Neuronal stem cell (in vitro differentiated cells): ENCODE data around the gene GPR65.

ENCODE experiments used
- DNase-seq: peaks from one replicate; pipeline ENCODE4 v3.0.0-alpha.2; 2013; ENCODE audit warnings: low spot score
- H2AFZ ChIP-seq: one replicate; pipeline ENCODE4 v1.6.1; 2013; ENCODE audit warnings: mild to moderate bottlenecking, low read length, inconsistent platforms
- H2AK5ac ChIP-seq: 2 replicates; pipeline ENCODE4 v1.6.1; 2013; ENCODE audit warnings: low read depth, mild to moderate bottlenecking, inconsistent platforms, low read length, moderate library complexity, mixed read lengths
- H2BK120ac ChIP-seq: 2 replicates; pipeline ENCODE4 v1.6.1; 2013; ENCODE audit warnings: low read depth, mild to moderate bottlenecking, inconsistent platforms, low read length, moderate library complexity, mixed read lengths
- H2BK12ac ChIP-seq: one replicate; pipeline ENCODE4 v1.6.1; 2013; ENCODE audit warnings: low read length, inconsistent platforms
- H2BK15ac ChIP-seq: 2 replicates; pipeline ENCODE4 v1.6.1; 2013; ENCODE audit warnings: mild to moderate bottlenecking, low read length, inconsistent platforms, mixed read lengths
- H2BK5ac ChIP-seq: one replicate; pipeline ENCODE4 v1.6.1; 2013; ENCODE audit warnings: inconsistent platforms, mild to moderate bottlenecking, low read length, moderate library complexity
- H3K14ac ChIP-seq: one replicate; pipeline ENCODE4 v1.6.1; 2013; ENCODE audit warnings: low read length, inconsistent platforms
- H3K18ac ChIP-seq: 2 replicates; pipeline ENCODE4 v1.6.1; 2013; ENCODE audit warnings: low read length, inconsistent platforms
- H3K23ac ChIP-seq: 2 replicates; pipeline ENCODE4 v1.6.1; 2013; ENCODE audit warnings: low read depth, mild to moderate bottlenecking, mixed read lengths, low read length, inconsistent platforms; ENCODE audit not compliant: poor library complexity
- H3K27ac ChIP-seq: replicated peaks from 3 replicates; pipeline ENCODE4 v1.5.1; 2013; ENCODE audit warnings: low read length, inconsistent platforms
- H3K27me3 ChIP-seq, 3 experiments: 2 replicates each; pipeline ENCODE4 v1.6.1; 2013; ENCODE audit warnings: low read length in 3 of 3, mild to moderate bottlenecking in 2 of 3, inconsistent platforms in 1 of 3, low read depth in 1 of 3, mixed read lengths in 1 of 3, moderate library complexity in 1 of 3; ENCODE audit not compliant: control insufficient read depth in 3 of 3, insufficient read depth in 3 of 3
- H3K36me3 ChIP-seq, 2 donors: replicated peaks in 1 of 2; 2 replicates each; pipeline ENCODE4 v1.6.1; 2013; ENCODE audit warnings: low read length in 2 of 2; ENCODE audit not compliant: control insufficient read depth in 2 of 2, insufficient read depth in 2 of 2
- H3K4ac ChIP-seq: 2 replicates; pipeline ENCODE4 v1.6.1; 2013; ENCODE audit warnings: inconsistent platforms, mild to moderate bottlenecking, low read length, moderate library complexity
- H3K4me1 ChIP-seq, 2 donors: 1 replicate in 1 of 2; 2 replicates in 1 of 2; pipeline ENCODE4 v1.6.1; 2013; ENCODE audit warnings: low read length in 2 of 2, low read depth in 1 of 2; ENCODE audit not compliant: control insufficient read depth in 2 of 2, insufficient read depth in 1 of 2
- H3K4me2 ChIP-seq: one replicate; pipeline ENCODE4 v1.6.1; 2013; ENCODE audit warnings: mild to moderate bottlenecking, low read length, inconsistent platforms; ENCODE audit not compliant: insufficient read depth, poor library complexity, severe bottlenecking
- H3K4me3 ChIP-seq, 2 donors: 2 replicates each; pipeline ENCODE4 v1.5.1; 2013; ENCODE audit warnings: low read length in 2 of 2, mild to moderate bottlenecking in 2 of 2, inconsistent platforms in 1 of 2, moderate library complexity in 1 of 2
- H3K79me1 ChIP-seq: one replicate; pipeline ENCODE4 v1.6.1; 2013; ENCODE audit warnings: low read depth, mild to moderate bottlenecking, inconsistent platforms, low read length, moderate library complexity
- H3K9ac ChIP-seq: one replicate; pipeline ENCODE4 v1.6.1; 2013; ENCODE audit warnings: mild to moderate bottlenecking, low read depth, low read length, inconsistent platforms; ENCODE audit not compliant: poor library complexity
- H3K9me3 ChIP-seq, 2 donors: replicated peaks in 1 of 2; 2 replicates each; pipeline versions ENCODE3 to v1.6.1; 2013; ENCODE audit warnings: low read length in 2 of 2, mild to moderate bottlenecking in 2 of 2, inconsistent platforms in 1 of 2, low read depth in 1 of 2, mixed read lengths in 1 of 2, moderate library complexity in 1 of 2; ENCODE audit not compliant: control insufficient read depth in 2 of 2, insufficient read depth in 1 of 2
- H4K8ac ChIP-seq: one replicate; pipeline ENCODE4 v1.6.1; 2013; ENCODE audit warnings: low read depth, mild to moderate bottlenecking, inconsistent platforms, low read length, moderate library complexity
- H4K91ac ChIP-seq: one replicate; pipeline ENCODE4 v1.6.1; 2013; ENCODE audit warnings: low read length, low read depth, mild to moderate bottlenecking, inconsistent platforms; ENCODE audit not compliant: poor library complexity
- WGBS, 2 donors: extraction: QIAGEN DNeasy Blood & Tissue Kit; methylation state at CpG; one replicate each; pipeline ENCODE4 v1.1.7; 2013; ENCODE audit warnings: missing lambda C conversion rate in 2 of 2, mixed read lengths in 1 of 2; ENCODE audit not compliant: insufficient read length in 2 of 2, insufficient replicate concordance in 1 of 2; ENCODE audit errors: extremely low coverage in 2 of 2; 5-methylcytosine and 5-hydroxymethylcytosine counted together

GPR65 gene

DNA sequence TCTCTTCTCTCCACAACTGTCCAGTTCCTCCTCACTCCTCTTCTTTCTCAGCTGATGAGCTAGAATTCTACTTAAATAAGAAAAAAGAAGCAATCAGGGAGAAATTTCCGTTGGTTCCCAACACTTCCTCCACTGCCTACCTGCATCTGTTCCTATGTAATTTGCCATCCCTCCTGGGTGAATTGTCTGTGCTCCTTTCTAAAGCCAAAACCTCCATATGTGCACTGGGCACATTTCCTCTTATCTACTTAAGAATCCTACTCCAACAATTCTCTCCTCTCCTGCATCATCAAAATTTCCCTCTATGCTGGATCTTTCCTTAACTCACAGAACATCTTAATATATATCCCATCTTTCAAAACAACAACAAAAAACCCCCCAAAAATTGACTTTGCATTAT is 35.2 kb downstream of the GPR65 start:
- WGBS, 2 donors = no CpG with 5 or more reads among the region's 1 CpG

DNA sequence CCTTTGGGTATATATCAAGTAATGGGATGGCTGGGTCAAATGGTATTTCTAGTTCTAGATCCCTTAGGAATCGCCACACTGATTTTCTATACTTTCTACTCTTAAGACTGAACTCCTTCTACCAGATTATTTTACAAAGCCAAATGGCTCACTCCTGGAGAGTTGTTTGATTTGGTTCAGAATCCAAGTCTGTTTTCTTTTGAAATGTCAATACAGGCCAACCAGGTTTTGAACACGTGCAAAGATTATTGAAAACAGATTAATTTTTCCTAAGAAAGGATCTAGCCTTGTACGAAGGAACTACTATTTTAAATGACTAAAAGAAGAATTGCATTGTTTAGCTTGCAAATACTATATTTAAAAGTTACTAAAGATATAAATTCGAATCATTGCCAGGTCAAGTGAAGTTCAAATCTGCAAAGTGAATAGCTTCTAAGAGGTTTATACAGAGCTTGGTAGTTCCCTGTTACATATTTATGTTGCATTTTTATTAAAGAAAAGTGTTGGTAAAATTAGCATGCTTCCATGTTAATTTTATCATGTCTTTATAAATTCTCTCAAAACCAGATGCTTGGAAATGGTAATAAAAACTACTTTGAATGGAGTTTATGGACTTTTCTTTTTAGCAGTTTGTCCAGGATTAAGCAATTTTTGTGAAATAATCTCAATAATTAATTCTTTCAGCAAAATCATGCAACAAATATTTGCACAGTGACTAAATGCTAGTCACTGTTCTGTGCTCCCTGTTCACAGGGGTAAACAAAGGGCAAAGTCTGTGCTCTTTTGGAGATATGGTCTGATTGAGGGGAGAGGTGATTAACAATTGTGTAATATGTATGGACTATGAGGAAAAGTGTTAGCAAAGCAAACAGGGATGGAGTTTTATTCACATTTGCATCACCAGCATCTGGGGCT is 38.9 kb downstream of the GPR65 start:
- H3K4ac ChIP-seq = no peak overlapping the region
- H3K4me1 ChIP-seq = peaks cover 0 to 2% of the 10 kb centered on the region in 2 donors
- H3K14ac ChIP-seq = no peak overlapping the region
- H2BK120ac ChIP-seq = no peak overlapping the region
- no peak overlapping the region for H2AFZ ChIP-seq
- no peak overlapping the region for H4K8ac ChIP-seq
- H3K79me1 ChIP-seq = no peaks in the 10 kb centered on the region
- no peak overlapping the region for H3K9ac ChIP-seq
- H2BK5ac ChIP-seq = no peak overlapping the region
- H3K27ac ChIP-seq = no peak overlapping the region
- H2BK15ac ChIP-seq = no peak overlapping the region
- DNase-seq = no peak
- H3K18ac ChIP-seq = no peak overlapping the region
- H3K4me3 ChIP-seq = no peak overlapping the region
- no peak overlapping the region for H2AK5ac ChIP-seq
- H3K36me3 ChIP-seq = no peaks in the 10 kb centered on the region
- no CpG with 5 or more reads among the region's 4 CpGs for WGBS, 2 donors
- H3K27me3 ChIP-seq = no peaks in the 10 kb centered on the region
- H4K91ac ChIP-seq = no peak overlapping the region
- H2BK12ac ChIP-seq = no peak overlapping the region
- no peaks in the 10 kb centered on the region for H3K9me3 ChIP-seq
- H3K23ac ChIP-seq = no peak overlapping the region
- H3K4me2 ChIP-seq = no peak overlapping the region

More for the DNA sequence above, 35.2 kb downstream of the GPR65 start:
- no peaks in the 10 kb centered on the region for H3K79me1 ChIP-seq
- no peak overlapping the region for H3K14ac ChIP-seq
- H3K9ac ChIP-seq = no peak overlapping the region
- no peaks in the 10 kb centered on the region for H3K36me3 ChIP-seq
- peaks cover 2 to 8% of the 10 kb centered on the region in 2 donors for H3K4me1 ChIP-seq
- H2AK5ac ChIP-seq = no peak overlapping the region
- H2BK15ac ChIP-seq = no peak overlapping the region
- H3K27me3 ChIP-seq = no peaks in the 10 kb centered on the region
- no peak overlapping the region for H4K8ac ChIP-seq
- no peak overlapping the region for H3K4me2 ChIP-seq
- no peak overlapping the region for H2BK12ac ChIP-seq
- H2AFZ ChIP-seq = no peak overlapping the region
- H3K9me3 ChIP-seq = no peaks in the 10 kb centered on the region
- no peak overlapping the region for H3K23ac ChIP-seq
- DNase-seq = no peak
- no peak overlapping the region for H3K18ac ChIP-seq
- H3K27ac ChIP-seq = no peak overlapping the region
- no peak overlapping the region for H2BK120ac ChIP-seq
- H4K91ac ChIP-seq = no peak overlapping the region
- no peak overlapping the region for H3K4me3 ChIP-seq
- no peak overlapping the region for H3K4ac ChIP-seq
- no peak overlapping the region for H2BK5ac ChIP-seq

DNA sequence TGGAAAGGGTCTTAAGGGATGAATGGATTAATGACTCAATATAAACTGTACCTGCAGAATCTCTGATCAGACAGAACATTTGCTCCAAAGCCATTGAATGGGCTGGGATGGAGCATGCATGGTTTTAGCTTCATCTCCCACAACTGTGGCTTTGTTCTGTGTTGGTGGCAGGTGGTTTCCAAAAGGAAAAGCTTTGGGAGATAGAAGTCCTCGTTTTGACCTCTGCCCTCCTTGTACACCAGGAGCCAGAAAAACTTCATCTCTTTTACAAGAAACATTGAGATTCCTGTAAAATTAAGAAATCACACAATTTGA is 39.5 kb downstream of the GPR65 start:
- peaks cover 0 to 2% of the 10 kb centered on the region in 2 donors for H3K4me1 ChIP-seq
- no CpG with 5 or more reads among the region's 1 CpG for WGBS, 2 donors
- no peak for DNase-seq
- no peak overlapping the region for H2BK120ac ChIP-seq
- H3K14ac ChIP-seq = no peak overlapping the region
- no peak overlapping the region for H3K4ac ChIP-seq
- no peak overlapping the region for H3K4me2 ChIP-seq
- H4K8ac ChIP-seq = no peak overlapping the region
- H3K9me3 ChIP-seq = no peaks in the 10 kb centered on the region
- H3K27me3 ChIP-seq = no peaks in the 10 kb centered on the region
- no peak overlapping the region for H3K4me3 ChIP-seq
- H2AFZ ChIP-seq = no peak overlapping the region
- no peak overlapping the region for H2BK5ac ChIP-seq
- H4K91ac ChIP-seq = no peak overlapping the region
- no peak overlapping the region for H2AK5ac ChIP-seq
- H3K23ac ChIP-seq = no peak overlapping the region
- H3K9ac ChIP-seq = no peak overlapping the region
- H2BK15ac ChIP-seq = no peak overlapping the region
- H2BK12ac ChIP-seq = no peak overlapping the region
- H3K79me1 ChIP-seq = no peaks in the 10 kb centered on the region
- H3K27ac ChIP-seq = no peak overlapping the region
- no peaks in the 10 kb centered on the region for H3K36me3 ChIP-seq
- H3K18ac ChIP-seq = no peak overlapping the region

DNA sequence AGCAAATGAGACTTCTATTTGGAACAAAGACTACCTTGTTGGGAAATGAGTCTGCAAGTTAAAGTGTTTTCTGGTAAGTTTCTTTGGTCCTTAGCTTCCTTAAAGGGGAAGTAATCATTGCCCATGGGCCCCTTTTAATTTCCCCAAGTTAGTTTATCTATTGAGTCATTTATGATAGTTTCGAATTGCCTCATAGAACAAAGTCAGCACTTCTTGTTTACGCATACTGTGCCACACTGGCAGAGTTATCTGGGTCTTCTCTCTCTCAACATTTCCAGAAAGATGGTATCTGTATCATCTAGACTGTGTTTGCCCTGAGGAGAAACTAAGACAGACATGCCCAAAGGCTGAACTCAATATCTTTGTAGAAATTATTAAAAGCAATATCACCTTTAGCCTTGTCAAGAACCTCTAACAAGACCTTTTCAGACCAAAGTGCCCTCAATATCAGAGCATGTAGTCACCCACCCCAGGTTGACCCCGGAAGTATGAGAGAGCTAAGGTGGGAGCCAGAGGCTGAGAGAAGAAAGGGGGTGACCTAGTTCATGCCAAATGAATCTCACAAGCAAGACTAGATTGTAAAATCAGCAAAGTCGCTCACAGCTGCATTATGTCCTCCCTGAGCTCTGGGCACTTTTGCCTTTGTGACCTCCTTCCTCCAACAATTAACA is 40.0 kb downstream of the GPR65 start:
- H2BK12ac ChIP-seq = no peak overlapping the region
- H3K23ac ChIP-seq = no peak overlapping the region
- no peak overlapping the region for H2BK15ac ChIP-seq
- H2BK5ac ChIP-seq = no peak overlapping the region
- no peak overlapping the region for H3K4ac ChIP-seq
- no peak overlapping the region for H2AK5ac ChIP-seq
- no peak overlapping the region for H4K91ac ChIP-seq
- H3K79me1 ChIP-seq = no peaks in the 10 kb centered on the region
- H2AFZ ChIP-seq = no peak overlapping the region
- WGBS, 2 donors = no CpG with 5 or more reads among the region's 4 CpGs
- H2BK120ac ChIP-seq = no peak overlapping the region
- no peak overlapping the region for H3K18ac ChIP-seq
- no peak overlapping the region for H3K9ac ChIP-seq
- H3K36me3 ChIP-seq = no peaks in the 10 kb centered on the region
- no peak overlapping the region for H3K4me3 ChIP-seq
- H3K14ac ChIP-seq = no peak overlapping the region
- no peaks in the 10 kb centered on the region for H3K9me3 ChIP-seq
- H3K27ac ChIP-seq = no peak overlapping the region
- H3K4me2 ChIP-seq = no peak overlapping the region
- DNase-seq = no peak
- H3K4me1 ChIP-seq = peaks cover 0 to 2% of the 10 kb centered on the region in 2 donors
- no peak overlapping the region for H4K8ac ChIP-seq
- no peaks in the 10 kb centered on the region for H3K27me3 ChIP-seq
